ENCODE results near the gene HDAC9. TPM values are rescaled to one million over a fixed set of nuclear protein-coding genes. Genes with fewer than 3 reads are reported as not detected.

The HDAC9 gene
- polyA plus RNA-seq, 3 donors = 41.7 to 51.2 (median 44.2) TPM

DNA sequence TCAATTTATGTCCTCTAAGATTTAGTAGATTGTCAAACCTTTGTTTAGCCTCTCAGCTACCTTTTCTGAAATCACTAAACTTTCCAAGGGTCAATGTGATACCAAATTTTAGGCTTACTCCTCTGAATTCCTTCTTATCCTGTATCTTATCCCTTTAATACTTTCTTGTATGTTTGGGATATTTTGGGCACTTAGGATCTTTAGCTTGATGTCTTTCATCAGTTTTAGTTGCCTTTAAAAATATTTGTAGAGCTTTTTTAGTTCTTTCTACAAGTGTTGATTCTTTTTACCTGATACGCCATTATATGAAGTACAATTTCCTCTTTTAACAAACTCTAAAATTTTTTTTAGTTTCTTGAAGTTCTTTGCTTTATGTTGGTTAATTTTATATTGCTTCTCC lies 30.7 kb upstream of the HDAC9 start:
- Mint-ChIP-seq H3K4me1 (peaks cover 9% of the 10 kb centered on the region), H3K27ac (no peak overlapping the region), H3K36me3 (peaks cover 6 to 12% of the 10 kb centered on the region in 2 donors), H3K27me3 (ENCODE audit: low read depth in 3 of 3) (peaks cover 0 to 2% (median 0%) of the 10 kb centered on the region in 3 donors), H3K4me3 (no peak overlapping the region), H3K9me3 (no peaks in the 10 kb centered on the region)
- TF ChIP-seq, protein P1, sequence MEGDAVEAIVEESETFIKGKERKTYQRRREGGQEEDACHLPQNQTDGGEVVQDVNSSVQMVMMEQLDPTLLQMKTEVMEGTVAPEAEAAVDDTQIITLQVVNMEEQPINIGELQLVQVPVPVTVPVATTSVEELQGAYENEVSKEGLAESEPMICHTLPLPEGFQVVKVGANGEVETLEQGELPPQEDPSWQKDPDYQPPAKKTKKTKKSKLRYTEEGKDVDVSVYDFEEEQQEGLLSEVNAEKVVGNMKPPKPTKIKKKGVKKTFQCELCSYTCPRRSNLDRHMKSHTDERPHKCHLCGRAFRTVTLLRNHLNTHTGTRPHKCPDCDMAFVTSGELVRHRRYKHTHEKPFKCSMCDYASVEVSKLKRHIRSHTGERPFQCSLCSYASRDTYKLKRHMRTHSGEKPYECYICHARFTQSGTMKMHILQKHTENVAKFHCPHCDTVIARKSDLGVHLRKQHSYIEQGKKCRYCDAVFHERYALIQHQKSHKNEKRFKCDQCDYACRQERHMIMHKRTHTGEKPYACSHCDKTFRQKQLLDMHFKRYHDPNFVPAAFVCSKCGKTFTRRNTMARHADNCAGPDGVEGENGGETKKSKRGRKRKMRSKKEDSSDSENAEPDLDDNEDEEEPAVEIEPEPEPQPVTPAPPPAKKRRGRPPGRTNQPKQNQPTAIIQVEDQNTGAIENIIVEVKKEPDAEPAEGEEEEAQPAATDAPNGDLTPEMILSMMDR (IDR thresholded peaks at IDR 0.05) = no peak
- intact Hi-C loops (cut with micrococcal nuclease) = no loop called here
- peaks cover 95% of the 10 kb centered on the region for H3K79me2 ChIP-seq (ENCODE audit: insufficient read depth, low read length)
- peaks cover 85% of the 10 kb centered on the region for H4K20me1 ChIP-seq (ENCODE audit: insufficient read depth, low read length)
- H3K4me2 ChIP-seq (replicated peaks; ENCODE audit: extremely low read depth, low read length, poor library complexity, severe bottlenecking) = no peak overlapping the region
- no peak overlapping the region for H3K4me3 ChIP-seq (replicated peaks in 1 of 3; ENCODE audit: low read depth in 2 of 3, low read length in 3 of 3)
- no peaks in the 10 kb centered on the region for H3K36me3 ChIP-seq (replicated peaks in 1 of 2; ENCODE audit: control insufficient read depth in 1 of 2, insufficient read depth in 2 of 2, low read length in 2 of 2)
- H2AFZ ChIP-seq (ENCODE audit: insufficient read depth, low read depth, low read length, poor library complexity, severe bottlenecking) = no peak overlapping the region
- no peaks in the 10 kb centered on the region for H3K9me3 ChIP-seq (replicated peaks in 1 of 2; ENCODE audit: control insufficient read depth in 1 of 2, insufficient read depth in 1 of 2, low read length in 2 of 2)
- no peak overlapping the region for H3K27ac ChIP-seq (ENCODE audit: low read depth in 1 of 2, low read length in 2 of 2)
- no peak for DNase-seq
- no CpG with 5 or more reads among the region's 1 CpG for WGBS (ENCODE audit: insufficient coverage)
- H3K27me3 ChIP-seq (ENCODE audit: control insufficient read depth in 2 of 2, insufficient read depth in 2 of 2, low read length in 2 of 2) = no peaks in the 10 kb centered on the region
- H3K4me1 ChIP-seq (ENCODE audit: control insufficient read depth in 1 of 2, insufficient read depth in 2 of 2, low read length in 2 of 2) = peaks cover 3 to 9% of the 10 kb centered on the region in 2 donors
- H3K9ac ChIP-seq (ENCODE audit: insufficient read depth, low read length, poor library complexity, severe bottlenecking) = no peak overlapping the region

DNA sequence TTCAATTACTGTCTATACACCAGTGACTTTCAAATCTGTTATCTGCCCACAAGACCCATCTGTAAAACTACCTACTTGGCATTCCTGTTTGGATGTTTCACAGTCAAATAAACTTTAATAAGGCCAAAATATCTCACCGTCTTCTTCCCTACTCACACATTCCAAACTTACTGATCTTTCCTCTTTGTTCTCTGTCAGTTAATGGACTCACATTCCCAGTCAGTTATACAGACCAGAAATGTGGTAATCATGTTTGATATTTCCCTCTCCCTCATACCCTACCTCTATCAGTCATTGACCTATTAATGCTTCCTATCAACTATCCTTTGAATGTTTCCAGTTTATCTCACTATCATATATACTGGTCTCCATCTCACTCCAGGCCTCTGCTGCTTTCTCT lies 28.5 kb upstream of the HDAC9 start:
- no peak overlapping the region for H3K27ac Mint-ChIP-seq
- H3K4me2 ChIP-seq (replicated peaks; ENCODE audit: extremely low read depth, low read length, poor library complexity, severe bottlenecking) = no peak overlapping the region
- H3K4me3 Mint-ChIP-seq = no peak overlapping the region
- no peak overlapping the region for H3K27ac ChIP-seq (ENCODE audit: low read depth in 1 of 2, low read length in 2 of 2)
- H3K36me3 ChIP-seq (replicated peaks in 1 of 2; ENCODE audit: control insufficient read depth in 1 of 2, insufficient read depth in 2 of 2, low read length in 2 of 2) = no peaks in the 10 kb centered on the region
- peaks cover 4 to 10% of the 10 kb centered on the region in 2 donors for H3K36me3 Mint-ChIP-seq
- H4K20me1 ChIP-seq (ENCODE audit: insufficient read depth, low read length) = peaks cover 92% of the 10 kb centered on the region
- H3K9ac ChIP-seq (ENCODE audit: insufficient read depth, low read length, poor library complexity, severe bottlenecking) = no peak overlapping the region
- intact Hi-C loops (cut with micrococcal nuclease) = no loop called here
- DNase-seq = no peak
- H3K9me3 Mint-ChIP-seq = no peaks in the 10 kb centered on the region
- H3K4me1 Mint-ChIP-seq = peaks cover 9% of the 10 kb centered on the region
- H3K9me3 ChIP-seq (replicated peaks in 1 of 2; ENCODE audit: control insufficient read depth in 1 of 2, insufficient read depth in 1 of 2, low read length in 2 of 2) = no peaks in the 10 kb centered on the region
- peaks cover 87% of the 10 kb centered on the region for H3K79me2 ChIP-seq (ENCODE audit: insufficient read depth, low read length)
- no peak overlapping the region for H3K4me3 ChIP-seq (replicated peaks in 1 of 3; ENCODE audit: low read depth in 2 of 3, low read length in 3 of 3)
- TF ChIP-seq, protein P1 (IDR thresholded peaks at IDR 0.05) = no peak
- 100% methylated on average over 1 of the region's 1 CpG for WGBS (ENCODE audit: insufficient coverage)
- peaks cover 0 to 2% (median 0%) of the 10 kb centered on the region in 3 donors for H3K27me3 Mint-ChIP-seq (ENCODE audit: low read depth in 3 of 3)
- H2AFZ ChIP-seq (ENCODE audit: insufficient read depth, low read depth, low read length, poor library complexity, severe bottlenecking) = no peak overlapping the region
- H3K27me3 ChIP-seq (ENCODE audit: control insufficient read depth in 2 of 2, insufficient read depth in 2 of 2, low read length in 2 of 2) = no peaks in the 10 kb centered on the region
- peaks cover 3 to 9% of the 10 kb centered on the region in 2 donors for H3K4me1 ChIP-seq (ENCODE audit: control insufficient read depth in 1 of 2, insufficient read depth in 2 of 2, low read length in 2 of 2)
